VCaP (cell line): ENCODE data around the gene HTR5A.

Experiments
- H3K27ac ChIP-seq: fragments of 450-650 bp; 2 replicates; pipeline ENCODE4 v1.5.1; 2017
- TF ChIP-seq, protein P1 (sequence below): fragments of 450-650 bp; conservative IDR thresholded peaks from 2 replicates; pipeline ENCODE4 v1.5.1; 2017; ENCODE audit warnings: mild to moderate bottlenecking, moderate library complexity

Gene HTR5A

DNA sequence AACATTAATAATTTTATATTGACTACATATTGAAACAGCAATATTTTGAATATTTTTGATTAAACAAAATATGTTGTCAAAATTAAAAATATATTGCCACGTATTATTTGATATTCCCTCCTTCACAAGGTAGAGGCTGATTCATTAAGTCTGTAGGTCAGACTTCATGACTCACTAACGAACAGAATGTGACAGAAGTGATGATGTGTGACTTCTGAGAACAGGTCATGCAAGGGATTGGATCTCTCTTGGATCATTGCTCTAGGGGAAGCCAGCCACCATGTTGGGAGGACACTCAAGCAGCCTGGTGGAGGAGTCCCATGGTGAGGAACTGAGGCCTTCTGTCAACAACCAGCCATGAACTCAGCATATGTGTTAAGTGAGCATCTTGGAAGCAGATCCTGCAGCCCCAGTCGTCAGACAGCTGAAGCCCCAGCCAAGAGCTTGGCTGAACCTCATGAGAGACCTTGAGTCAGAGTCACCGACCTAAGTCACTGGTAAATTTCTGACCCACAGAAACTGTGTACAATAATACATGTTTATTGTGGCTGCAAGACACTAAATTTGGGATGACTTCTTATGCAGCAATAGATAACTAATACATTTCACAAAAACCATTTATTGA, 66.6 kb downstream of the HTR5A start:
- TF ChIP-seq, protein P1, sequence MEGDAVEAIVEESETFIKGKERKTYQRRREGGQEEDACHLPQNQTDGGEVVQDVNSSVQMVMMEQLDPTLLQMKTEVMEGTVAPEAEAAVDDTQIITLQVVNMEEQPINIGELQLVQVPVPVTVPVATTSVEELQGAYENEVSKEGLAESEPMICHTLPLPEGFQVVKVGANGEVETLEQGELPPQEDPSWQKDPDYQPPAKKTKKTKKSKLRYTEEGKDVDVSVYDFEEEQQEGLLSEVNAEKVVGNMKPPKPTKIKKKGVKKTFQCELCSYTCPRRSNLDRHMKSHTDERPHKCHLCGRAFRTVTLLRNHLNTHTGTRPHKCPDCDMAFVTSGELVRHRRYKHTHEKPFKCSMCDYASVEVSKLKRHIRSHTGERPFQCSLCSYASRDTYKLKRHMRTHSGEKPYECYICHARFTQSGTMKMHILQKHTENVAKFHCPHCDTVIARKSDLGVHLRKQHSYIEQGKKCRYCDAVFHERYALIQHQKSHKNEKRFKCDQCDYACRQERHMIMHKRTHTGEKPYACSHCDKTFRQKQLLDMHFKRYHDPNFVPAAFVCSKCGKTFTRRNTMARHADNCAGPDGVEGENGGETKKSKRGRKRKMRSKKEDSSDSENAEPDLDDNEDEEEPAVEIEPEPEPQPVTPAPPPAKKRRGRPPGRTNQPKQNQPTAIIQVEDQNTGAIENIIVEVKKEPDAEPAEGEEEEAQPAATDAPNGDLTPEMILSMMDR, result no peak
- H3K27ac ChIP-seq, result no peak overlapping the region
